GM21390 (cell line): ENCODE results near the gene GLYR1.

ENCODE experiments used
- ATAC-seq: cut with Tn5 transposase; IDR thresholded peaks from one replicate; pipeline ENCODE4 v1.9.1; 2021; ENCODE audit not compliant: unreplicated experiment

The GLYR1 gene

DNA sequence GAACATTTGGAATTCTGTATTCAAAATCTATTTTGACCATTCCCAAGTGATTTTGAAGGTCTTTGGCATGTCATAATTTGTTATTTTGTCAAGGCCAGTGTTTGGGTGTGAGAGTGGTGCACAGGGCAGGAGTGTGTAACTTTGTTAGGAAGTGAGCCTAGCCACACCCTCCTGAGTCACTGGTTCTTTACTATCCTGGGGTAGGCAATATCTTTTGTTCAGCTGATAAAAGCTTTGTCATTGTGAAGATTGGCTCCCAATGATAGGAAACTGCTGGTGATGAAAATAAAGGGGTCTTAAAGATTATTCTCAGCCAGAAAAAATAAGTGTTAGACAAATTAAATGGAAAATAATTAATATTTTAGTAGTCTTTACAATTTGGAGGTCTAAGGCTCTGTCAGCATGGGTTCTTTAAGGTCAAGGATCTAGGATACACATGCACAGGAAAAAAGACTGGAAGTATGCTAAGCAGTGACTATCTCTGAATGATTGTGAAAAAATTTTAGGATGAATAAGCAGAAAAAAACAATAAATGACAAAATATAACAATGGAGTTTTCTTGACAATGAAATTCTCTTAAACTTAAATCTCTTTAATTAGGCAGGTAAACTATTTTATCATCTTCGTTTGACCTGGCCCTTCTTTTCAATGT is 5.3 kb upstream of the GLYR1 start:
- ATAC-seq, result no peak

DNA sequence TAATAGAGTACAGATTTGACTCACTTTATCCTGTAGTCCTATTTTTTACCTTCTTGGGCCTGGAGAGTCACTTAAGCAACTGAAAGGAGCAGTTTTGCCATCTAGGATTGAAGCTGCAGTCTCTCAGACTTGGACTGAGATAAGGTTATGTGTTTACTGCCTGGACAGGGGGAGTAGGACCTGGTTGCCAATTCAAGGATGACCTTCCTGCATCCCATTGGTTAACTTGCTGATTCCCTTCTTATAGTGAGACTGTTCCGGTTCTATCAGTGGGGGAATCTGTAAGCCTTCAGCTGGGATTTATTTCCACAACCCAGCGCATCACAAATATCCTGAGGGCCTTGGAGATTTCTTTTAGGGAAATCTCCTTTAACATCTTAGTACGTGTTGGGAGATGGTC is 3.1 kb upstream of the GLYR1 start:
- ATAC-seq, result no peak

DNA sequence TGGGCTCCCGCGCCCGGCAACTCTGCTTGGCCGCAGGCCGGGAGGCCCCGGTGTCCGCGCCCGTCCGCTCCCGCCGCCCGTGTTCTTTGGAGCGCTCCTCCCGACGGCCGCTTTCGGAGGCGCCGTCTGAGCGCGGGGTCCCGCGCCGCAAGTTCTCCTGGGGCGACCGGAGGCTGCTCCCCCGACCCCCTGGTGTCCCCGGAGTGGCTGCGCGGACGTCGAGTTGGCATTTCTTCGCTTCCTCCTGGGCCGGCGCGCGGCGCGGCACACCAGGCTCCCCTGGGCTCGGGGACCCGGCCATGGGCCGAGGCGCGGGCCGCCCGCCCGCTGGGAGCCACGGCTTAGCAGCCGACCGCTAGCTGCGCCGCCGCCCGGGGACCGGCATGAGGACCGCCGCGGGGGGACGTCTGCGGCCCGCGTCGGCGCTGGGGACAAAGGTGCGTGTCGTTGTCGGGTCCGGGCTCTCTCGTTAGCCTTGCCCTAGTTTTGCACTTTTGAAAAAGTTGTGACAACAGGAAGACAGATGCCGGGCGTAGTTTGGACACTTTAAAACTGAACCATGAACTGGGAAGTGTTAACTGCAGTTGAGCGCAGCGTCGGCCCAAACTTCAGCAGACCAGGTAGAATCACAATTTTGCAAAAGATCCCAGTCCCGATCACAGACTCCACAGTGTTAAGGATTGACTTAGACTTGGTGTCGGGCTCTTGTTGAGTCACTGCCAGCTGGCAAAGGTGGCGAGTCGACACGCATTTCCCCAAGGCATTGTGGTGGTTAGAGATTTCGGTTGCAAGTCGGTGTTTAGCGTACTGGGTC is 893 bp upstream of the GLYR1 start:
- ATAC-seq, result peak; percentile 32

DNA sequence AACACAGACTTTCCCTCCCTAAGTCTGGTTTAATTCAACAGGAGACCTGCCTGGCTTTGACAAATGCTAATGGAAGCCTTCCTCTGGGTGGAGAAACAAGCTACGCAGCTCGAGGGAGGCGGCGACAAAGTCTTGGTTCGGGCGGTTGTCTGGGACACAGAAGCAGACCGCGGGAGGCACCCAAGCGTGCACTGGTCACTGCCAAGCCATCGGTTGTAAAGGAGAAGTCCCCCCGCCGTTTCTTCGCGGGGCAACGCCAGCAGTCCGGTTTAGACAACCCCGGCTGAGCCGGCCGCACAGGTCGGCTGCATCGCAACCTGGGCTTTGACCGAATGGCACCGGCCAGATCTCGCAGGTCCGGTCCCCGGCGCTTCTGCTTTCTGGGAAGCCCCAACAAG is 586 bp downstream of the GLYR1 start:
- peak; percentile 11 for ATAC-seq

DNA sequence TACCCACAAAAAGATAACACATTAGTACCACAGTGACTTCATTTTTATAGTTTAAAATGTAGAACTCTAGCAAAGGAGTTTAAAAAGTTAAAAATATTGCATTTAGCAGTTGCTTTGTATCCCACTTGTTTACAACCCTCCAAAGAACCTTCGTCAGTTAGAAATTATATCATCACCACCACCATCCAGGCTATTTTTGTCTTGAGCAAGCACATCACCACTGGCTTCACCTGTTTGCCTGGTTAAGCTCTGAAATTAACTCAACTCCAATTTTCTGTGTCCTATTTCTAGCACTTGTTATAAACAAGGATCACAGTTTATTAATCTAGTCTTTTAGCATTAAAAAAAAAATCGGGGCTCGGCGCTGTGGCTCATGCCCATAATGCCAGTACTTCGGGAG is 6.1 kb downstream of the GLYR1 start:
- ATAC-seq, result no peak

DNA sequence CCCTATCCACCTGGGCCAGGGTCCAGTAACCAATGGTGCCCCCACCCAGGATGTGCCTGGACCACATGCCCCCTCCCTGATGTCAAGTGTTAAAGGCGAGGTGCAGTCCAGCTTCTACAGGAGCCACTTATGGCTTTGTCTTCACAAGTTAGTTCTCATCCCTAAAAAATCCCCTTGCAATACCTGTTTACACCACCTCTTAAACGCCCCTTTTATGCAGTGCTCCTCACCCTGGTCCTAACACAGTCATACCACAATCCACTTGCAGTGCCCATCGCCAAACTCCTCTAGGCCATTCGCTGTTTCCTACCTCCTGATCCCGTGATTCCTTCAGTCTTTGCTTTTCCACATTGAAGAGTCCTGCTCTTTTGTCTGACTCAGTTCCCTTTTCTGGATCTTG is 7.1 kb downstream of the GLYR1 start:
- no peak for ATAC-seq

DNA sequence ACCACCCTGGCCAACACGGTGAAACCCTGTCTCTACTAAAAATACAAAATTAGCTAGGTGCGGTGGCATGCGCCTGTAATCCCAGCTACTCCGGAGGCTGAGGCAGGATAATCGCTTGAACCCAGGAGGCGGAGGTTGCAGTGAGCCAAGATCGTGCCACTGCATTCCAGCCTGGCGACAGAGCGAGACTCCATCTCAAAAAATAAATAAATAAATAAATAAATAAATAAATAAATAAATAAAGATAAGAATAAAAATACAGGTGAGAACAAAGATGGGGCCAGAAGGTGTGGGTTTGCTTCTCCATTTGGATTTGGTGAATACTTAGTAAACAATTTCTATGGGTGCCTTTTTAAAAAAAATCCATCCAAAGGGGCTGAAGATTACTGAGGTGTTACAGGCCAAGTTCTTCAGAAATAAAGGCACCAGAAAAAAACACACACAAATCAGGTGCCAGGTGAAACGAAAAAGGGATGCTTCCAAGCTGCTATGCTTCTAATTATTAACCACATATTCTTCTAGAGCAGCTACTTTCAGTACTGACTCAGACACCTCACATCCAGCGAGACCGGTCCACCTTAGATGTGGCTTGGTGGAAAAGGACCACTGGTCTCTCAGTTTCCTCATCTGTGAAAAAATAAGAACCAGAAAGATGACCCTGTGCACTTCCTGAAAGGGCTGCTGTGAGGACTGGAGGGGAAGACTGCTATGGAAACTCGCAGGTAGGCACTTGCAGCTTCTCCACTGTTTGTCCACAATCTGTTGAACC is 9.2 kb downstream of the GLYR1 start:
- ATAC-seq, result no peak

DNA sequence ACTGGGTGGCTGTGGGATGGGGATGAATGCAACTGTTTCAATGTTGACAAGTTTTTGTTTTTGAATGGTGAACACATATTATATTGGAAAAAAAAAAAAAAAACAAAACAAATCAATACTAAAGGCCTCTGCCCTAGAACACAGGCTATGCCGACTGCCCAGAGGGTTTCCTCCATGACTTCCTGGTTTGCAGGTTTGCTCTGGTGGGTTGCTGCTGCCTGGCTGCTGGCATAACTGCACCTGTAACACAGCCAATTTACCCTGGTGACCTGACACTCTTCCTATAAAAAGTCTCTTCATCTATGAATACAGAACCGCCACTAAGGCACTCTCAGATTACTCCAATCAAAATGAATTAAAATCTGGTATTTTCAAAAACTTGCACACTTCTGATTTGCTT is 10.4 kb downstream of the GLYR1 start:
- no peak for ATAC-seq

DNA sequence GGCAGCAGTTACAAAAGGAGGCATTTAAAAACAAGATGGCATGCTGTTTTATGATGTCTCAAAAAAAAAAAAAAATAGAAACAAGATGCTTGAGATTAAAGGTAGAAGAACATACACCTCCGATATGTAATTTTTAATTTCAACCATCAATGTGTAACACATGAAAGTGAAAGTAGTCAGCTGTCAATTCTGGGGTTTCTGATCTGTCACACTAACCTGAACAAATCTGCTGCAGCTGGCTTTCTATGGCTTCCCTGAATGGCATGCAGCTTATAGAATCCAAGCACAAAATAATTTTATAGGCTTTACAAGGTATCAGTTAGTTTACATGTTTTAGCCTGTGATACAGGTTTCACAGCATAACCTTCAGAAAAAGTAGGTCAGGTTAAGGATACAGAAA is 13.5 kb downstream of the GLYR1 start:
- ATAC-seq, result no peak

DNA sequence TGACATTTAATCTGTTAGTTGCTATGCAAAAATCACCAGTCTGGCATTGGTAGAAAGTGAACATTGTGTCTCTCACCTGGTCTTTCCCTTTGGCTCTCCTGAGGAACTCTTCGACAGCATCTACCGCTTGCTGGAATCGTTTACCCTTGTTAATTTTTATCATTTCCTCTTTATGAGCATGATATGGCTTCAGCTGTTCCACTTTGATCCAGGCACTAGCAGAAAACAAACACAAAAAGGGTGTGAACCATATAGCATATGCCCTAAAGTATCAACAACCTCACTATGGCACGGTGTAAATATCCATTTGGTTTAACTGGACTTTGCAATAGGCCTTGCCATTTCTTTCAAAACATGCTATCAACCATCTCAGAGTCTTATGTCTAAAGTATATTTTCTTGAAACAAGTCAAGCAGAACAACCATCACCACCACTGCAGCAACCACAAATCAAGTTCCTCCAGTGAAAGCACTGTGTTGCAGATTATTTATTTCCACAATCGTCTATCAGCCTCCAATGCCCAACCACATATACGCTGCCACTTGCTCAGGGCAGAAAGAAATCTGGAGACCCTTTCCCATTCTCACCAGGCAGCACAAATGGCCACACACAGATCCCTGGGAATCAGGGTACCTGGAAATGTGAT is 14.3 kb downstream of the GLYR1 start:
- ATAC-seq, result no peak

DNA sequence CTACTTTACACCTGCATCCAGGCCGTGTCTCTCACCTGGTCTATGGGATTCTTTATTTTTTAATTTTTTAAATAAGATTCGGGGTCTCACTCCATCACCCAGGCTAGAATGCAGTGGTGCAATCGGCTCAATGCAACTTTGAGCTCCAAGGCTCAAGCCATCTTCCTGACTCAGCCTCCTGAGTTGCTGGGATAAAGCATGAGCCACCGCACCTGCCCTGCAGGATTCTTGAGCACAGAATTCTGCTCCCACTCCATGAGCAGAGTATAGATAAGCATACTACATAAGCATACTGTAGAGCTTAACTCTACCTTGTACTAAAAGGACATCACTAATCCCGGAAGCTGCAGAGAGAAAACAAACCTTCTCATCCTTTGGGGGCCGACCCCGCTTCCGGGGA is 15.5 kb downstream of the GLYR1 start:
- no peak for ATAC-seq

DNA sequence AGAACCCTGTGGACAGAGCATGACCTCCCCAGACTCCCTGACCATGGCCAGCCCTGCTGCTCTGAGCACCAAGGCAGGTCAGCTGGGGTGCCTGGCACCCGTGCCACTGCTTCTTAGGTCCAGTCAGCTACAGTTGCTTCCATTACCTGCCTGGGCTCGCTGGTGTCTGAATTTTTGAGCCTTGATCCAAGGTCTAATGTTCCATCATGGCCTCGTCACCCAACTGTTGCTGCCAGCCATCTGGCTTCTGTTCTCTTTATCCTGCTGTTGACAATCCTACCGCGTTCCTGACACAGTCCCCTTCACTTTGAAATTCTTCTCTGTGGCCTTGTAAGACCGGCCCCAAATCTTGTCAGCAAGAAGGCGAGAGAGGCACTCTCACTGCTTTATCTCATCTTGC is 16.7 kb downstream of the GLYR1 start:
- no peak for ATAC-seq

DNA sequence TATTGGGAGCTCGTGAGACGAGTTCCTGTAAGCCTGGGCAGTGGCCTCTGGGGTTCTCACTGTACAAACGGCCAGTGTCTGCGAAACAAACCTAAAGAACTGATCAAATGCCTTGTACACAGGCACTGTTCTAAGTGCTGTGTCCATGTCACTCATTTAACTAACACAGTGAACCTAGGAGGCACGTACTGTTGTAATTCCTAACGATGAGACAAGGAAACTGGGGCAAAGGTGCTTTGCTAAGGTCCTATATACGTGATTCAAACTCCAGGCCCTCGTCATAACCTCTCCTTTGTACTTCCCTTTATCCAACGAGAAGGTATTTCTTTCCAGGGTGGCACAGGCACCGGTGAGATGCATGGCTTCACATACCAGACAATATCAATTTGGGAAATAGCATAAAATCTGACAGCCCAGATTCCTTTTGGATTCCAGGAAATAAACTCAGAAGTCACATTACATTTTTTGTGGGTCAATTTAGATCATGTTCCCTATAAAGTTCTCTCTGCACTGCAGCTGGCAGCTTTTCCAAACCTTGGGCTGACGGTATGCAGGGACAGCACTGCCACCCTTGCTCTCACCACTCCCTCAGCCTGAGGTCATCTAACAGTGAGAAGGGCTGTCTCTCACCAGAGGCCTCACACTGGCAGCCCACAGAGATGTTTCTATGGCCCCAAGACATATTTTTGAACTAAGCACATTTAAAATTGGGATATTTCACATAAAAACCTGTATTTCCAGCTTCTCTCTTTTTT is 18.3 kb downstream of the GLYR1 start:
- ATAC-seq, result no peak

DNA sequence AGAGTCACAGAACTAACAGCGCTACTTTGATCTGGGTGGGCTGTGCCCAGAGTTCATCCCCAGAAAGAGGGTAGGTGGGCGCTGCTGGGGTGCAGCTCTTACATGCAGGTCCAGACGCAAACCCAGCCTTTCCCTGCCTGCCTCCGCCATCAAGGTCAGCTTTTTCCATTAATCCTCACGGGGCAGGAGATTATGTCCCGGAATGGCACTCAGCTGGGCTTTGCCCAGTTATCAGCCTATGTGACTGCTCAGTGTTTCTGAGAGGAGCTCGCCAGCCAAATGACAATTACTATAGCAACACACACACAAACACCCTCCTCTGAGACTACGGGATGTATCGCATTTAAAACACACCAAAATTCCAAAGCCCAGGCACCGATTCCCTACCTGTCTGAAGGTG is 20.1 kb downstream of the GLYR1 start:
- ATAC-seq, result no peak

DNA sequence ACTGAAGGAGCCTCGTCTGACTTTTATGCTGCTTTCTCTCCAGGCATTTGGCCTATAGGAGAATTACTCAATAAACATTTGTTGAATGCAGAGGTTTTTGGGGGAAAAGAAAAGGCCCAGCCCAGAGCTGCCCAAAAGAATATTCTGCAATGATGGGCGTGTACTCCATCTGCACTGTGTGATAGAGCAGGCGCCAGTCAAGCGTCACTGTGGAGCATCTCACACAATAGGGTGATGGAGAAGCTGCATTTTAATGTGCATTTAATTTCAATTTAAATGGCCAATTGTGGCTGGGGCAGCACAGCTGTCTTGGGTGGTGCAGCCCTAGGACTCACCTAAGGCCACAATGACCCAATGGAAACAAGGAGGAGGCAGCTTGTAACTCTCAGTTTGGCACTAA is 20.6 kb downstream of the GLYR1 start:
- no peak for ATAC-seq

DNA sequence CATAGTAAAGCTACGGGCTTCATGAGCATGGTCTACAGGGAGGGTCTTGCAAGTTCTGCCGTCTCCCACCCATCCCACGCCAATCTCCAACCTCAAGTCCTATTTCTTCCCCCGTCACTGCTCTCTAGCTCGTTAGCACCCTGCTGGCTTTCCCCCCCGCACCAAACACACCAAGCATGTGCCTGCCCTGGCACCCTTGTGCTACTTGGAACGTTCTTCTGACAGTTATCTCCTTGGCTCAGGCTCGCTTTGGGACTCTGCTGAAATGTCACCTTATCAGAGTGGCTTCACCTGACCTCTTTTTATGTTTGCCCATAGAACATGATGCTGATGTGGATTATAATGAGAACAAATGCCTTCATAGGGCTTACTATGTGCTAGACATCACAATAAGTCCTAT is 21.9 kb downstream of the GLYR1 start:
- no peak for ATAC-seq

DNA sequence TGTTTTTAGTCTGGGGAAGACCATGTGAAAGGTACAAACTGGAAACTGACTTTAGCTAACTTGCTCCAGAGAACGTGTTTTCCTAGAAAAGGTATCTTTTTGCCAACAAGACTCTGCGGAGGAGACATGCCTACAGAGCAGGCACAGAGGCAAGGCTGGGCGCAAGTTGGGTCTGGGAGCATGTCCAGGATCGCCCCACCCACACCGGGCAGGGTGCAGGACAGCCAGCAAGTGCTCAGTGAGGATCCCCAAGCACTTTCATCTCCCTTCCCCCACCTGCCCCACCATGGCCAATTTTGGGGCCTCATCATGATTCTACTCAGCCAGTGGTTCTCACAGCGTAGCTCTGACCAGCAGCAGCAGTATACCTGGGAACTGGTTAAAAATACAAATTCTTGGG is 26.4 kb downstream of the GLYR1 start:
- no peak for ATAC-seq

DNA sequence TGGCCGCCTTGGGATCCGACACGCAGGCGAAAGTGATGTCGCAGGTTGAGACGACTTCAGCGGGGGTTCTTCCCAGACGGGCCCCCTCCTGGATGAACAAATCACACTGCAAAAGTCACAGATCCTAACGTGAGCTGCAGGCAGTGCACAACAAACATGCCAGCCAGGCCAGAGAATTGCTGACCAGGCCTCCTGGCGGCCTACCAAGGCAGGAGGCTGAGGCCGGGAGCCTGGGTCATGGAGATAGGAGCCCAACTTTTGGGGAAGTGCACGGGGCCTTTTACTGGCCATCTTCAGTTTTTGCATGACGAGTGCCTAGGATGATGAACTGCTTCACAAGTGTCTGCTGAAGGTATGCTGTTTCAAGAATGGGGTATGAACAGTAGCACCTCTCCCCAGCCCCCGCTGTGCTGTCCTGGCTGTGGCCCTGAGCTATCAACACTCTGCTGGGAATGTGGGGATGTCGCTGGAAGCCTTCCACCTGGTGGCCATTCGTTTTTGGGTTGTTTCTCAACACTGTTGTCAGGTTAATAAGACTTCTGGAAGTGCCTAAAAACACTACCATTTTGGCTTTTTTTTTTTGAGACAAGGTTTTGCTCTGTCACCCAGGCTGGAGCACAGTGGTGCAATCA is 32.4 kb downstream of the GLYR1 start:
- no peak for ATAC-seq

DNA sequence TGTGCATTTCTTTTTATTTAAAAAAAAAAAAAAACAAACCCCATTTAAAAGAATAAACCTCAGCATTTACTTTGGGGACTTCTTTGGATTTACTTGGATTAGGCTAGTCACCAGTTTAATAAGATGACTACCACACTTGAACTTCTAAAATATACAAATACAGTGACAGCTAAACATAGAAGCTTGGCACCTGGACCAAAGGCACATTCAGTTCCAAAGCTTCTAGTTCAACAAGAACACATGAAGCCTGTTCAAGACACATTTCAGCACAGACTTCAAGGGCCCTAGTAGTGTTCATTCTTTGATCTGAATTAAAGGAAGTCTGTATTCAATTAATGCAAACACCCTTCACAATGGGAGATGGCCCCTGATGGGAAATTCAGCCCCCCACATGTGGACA is 33.0 kb downstream of the GLYR1 start:
- no peak for ATAC-seq

DNA sequence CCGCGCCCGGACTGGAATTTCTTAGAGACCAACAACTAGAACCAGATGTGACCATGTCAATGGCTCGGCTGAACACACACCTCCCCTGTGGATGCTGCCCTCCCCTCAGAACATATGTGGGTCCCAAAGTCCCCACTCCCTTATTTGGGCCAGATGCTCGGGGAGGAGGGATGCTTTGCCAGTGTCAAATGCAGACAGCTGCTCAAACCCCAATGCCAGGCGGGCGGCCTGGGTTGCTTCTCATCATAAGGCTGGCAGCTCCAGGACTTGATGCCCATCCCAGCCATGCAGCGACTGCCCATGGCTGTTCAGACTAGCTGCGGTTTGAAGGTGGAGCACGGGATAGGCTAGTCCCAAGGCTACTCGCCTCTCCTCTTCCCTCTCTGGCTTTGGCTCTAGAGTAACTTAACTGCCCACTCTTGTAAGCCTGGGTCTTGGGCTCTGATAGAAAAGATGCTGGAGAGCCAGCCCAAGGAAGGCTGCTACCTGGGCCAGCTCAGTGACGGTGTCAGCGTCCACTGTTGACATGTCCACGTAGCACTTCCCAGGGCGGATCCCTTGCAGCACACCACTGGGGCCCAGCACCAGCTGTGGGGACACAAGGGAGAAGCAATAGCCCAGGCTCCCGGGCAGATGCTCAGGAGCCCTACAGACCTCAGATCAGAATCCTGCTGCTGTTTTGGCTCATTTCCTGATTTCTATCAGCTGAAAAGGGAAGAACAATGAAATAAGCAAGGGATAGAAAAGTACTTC is 33.7 kb downstream of the GLYR1 start:
- no peak for ATAC-seq
